ENCODE results near the gene PCSK6. TPM values are rescaled to one million over a fixed set of nuclear protein-coding genes. Genes with fewer than 3 reads are reported as not detected.

PCSK6 gene
- polyA plus RNA-seq, 2 donors = 5.4 to 6.5 TPM

DNA sequence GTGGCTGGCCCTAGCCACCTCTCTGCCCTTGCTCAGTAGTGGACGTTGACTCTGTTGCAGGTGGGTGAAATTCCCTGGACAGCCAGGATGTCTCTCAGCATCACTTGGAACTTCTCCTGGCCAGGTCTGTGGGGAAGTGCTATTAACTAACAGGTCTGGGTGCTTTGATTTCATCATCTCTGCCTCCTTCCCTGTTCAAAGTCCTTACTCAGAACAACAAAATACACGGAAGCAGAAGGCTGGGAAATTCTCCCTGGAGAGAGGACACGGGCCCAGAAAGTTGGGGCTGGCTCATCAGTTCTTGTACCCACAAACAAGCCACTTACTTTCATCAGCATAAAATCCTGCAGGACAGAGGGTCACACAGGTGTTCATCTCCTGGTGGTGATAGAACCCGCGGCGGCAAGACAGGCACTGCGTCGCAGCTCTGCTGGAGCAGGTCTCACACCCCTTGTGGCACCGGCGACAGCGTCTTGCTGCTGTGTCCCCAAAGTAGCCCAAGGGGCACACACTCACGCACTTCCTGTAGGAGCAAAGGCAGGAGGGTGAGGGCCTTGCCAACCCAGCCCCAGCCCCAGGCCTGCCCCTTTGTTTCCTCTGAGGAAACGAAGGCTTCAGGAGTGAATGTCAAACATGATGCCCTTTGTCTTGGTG, 164.9 kb downstream of the PCSK6 start:
- Histone ChIP-seq H3K36me3 (ENCODE audit: control insufficient read depth in 2 of 2, insufficient read depth in 2 of 2, low read length in 1 of 2) (peaks cover 0 to 4% of the 10 kb centered on the region in 2 donors), H3K27ac (ENCODE audit: low read depth in 2 of 2, low read length in 1 of 2) (no peak overlapping the region), H3K9me3 (ENCODE audit: control insufficient read depth in 2 of 2, insufficient read depth in 1 of 2, low read depth in 1 of 2, low read length in 1 of 2) (no peaks in the 10 kb centered on the region), H3K27me3 (ENCODE audit: control insufficient read depth in 1 of 2, insufficient read depth in 2 of 2, low read length in 2 of 2) (no peaks in the 10 kb centered on the region), H3K4me1 (ENCODE audit: control insufficient read depth in 2 of 2, insufficient read depth in 2 of 2, low read length in 1 of 2) (no peaks in the 10 kb centered on the region), H3K4me3 (ENCODE audit: low read depth in 1 of 2, low read length in 2 of 2) (no peak overlapping the region)
- 81 to 82% methylated on average over 13 of the region's 13 CpGs for WGBS, 2 donors

DNA sequence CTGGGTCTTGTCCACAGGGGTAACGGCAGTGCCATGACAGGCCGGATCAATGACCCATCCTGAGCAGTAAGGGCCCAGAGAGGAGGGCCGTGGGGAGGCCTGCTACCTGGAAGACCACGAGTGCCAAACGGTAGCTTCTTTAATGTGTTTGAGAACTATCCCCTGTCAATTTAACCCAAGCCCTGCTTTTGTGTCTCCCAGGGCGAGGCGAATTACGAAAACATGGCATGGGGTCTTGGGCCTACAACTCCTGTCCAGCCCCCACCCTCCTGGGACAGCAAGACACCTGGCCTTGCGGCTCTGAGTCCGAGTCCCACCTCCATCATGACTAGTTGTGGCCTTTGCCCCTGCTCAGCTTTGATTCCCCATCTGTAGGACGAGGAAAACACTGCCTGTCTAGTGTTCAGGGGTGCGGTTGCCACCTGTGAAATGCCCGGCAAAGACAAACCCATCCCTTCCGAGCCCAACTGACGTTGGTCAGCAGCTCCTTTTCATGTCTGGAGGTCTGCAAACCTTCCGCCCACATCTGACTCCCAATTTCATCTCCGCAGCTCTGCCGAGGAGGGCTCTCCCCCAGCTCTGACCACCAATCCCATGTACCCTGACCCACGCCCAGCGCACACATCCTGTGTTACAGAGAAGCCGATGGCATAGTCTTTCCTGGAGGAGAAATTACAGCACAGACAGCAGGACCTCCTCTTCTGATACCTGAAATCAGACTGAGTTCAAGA, 165.5 kb downstream of the PCSK6 start:
- H3K27ac ChIP-seq (ENCODE audit: low read depth in 2 of 2, low read length in 1 of 2) = no peak overlapping the region
- 88 to 91% methylated on average over 21 of the region's 21 CpGs for WGBS, 2 donors
- peaks cover 3 to 4% of the 10 kb centered on the region in 2 donors for H3K36me3 ChIP-seq (ENCODE audit: control insufficient read depth in 2 of 2, insufficient read depth in 2 of 2, low read length in 1 of 2)
- no peaks in the 10 kb centered on the region for H3K4me1 ChIP-seq (ENCODE audit: control insufficient read depth in 2 of 2, insufficient read depth in 2 of 2, low read length in 1 of 2)
- no peak overlapping the region for H3K4me3 ChIP-seq (ENCODE audit: low read depth in 1 of 2, low read length in 2 of 2)
- no peaks in the 10 kb centered on the region for H3K27me3 ChIP-seq (ENCODE audit: control insufficient read depth in 1 of 2, insufficient read depth in 2 of 2, low read length in 2 of 2)
- no peaks in the 10 kb centered on the region for H3K9me3 ChIP-seq (ENCODE audit: control insufficient read depth in 2 of 2, insufficient read depth in 1 of 2, low read depth in 1 of 2, low read length in 1 of 2)

DNA sequence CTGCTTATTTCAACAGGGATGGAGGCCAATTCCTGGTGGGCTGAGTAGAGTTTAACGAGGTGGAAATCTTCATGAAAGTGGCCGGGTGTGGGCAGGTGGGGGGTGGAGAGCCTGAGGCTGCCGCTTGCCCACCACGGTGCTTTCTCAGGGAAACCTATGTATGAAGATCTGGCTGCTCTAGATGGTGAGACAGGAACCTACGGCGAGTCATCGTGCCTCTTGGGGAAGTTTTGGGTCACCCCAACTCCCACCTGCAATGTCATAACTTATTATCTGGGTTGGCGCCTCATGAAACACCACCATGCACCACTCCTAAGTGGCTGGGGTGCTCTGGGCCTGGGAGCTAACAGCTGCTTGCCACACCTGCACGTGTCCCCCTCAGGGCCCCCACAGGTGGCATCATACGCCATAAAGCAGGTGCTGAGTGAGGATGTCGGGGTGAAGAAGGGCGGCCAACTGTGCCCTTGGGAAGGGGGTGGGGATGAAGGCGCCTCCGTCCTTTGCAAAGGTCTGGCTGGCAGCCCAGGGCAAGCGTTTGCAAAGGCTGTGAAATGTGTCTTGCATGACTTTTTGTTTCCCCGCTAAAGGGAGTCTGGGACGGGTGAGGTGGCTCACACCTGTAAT, 166.5 kb downstream of the PCSK6 start:
- WGBS, 2 donors = 85 to 88% methylated on average over 17 of the region's 17 CpGs

DNA sequence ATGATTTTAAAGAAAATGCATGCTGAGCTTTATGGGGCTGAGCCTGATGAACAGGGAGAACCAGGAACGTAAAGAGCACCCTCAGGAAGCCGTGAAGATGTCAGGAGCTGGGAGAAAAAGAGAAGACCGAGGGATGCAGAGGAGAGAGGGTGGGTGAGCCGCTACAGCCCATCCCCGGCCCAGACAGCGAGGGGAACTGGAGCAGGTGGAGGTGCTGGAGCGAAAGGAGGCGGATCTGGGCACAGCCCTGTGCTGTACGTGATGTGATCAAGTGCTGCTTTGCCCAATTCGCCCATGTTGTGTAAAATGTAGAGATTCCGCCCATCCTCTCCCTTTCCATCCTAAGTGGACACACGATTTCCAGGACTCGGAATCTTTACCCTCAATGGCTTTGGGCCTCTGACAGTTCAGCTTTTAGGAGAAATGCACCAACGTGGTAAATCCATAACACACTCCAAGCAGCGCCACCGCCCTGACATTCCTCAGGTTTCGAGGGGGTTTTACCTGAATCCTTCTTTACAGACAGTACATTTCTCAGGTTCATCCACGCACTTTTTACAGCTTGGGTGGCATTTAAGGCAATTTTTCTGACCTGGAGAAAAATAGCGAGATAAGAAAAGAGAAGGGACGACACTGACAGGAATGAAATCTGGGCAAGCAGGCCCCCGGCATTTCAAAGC, 167.4 kb downstream of the PCSK6 start:
- H3K4me3 ChIP-seq (ENCODE audit: low read depth in 1 of 2, low read length in 2 of 2) = no peak overlapping the region
- no peaks in the 10 kb centered on the region for H3K9me3 ChIP-seq (ENCODE audit: control insufficient read depth in 2 of 2, insufficient read depth in 1 of 2, low read depth in 1 of 2, low read length in 1 of 2)
- 92 to 94% methylated on average over 21 of the region's 21 CpGs for WGBS, 2 donors

More for the DNA sequence above, 166.5 kb downstream of the PCSK6 start:
- H3K27ac ChIP-seq (ENCODE audit: low read depth in 2 of 2, low read length in 1 of 2) = no peak overlapping the region
- no peaks in the 10 kb centered on the region for H3K27me3 ChIP-seq (ENCODE audit: control insufficient read depth in 1 of 2, insufficient read depth in 2 of 2, low read length in 2 of 2)
- H3K4me1 ChIP-seq (ENCODE audit: control insufficient read depth in 2 of 2, insufficient read depth in 2 of 2, low read length in 1 of 2) = peaks cover 3 to 6% of the 10 kb centered on the region in 2 donors
- no peaks in the 10 kb centered on the region for H3K9me3 ChIP-seq (ENCODE audit: control insufficient read depth in 2 of 2, insufficient read depth in 1 of 2, low read depth in 1 of 2, low read length in 1 of 2)
- no peak overlapping the region for H3K4me3 ChIP-seq (ENCODE audit: low read depth in 1 of 2, low read length in 2 of 2)
- H3K36me3 ChIP-seq (ENCODE audit: control insufficient read depth in 2 of 2, insufficient read depth in 2 of 2, low read length in 1 of 2) = peaks cover 3 to 4% of the 10 kb centered on the region in 2 donors

DNA sequence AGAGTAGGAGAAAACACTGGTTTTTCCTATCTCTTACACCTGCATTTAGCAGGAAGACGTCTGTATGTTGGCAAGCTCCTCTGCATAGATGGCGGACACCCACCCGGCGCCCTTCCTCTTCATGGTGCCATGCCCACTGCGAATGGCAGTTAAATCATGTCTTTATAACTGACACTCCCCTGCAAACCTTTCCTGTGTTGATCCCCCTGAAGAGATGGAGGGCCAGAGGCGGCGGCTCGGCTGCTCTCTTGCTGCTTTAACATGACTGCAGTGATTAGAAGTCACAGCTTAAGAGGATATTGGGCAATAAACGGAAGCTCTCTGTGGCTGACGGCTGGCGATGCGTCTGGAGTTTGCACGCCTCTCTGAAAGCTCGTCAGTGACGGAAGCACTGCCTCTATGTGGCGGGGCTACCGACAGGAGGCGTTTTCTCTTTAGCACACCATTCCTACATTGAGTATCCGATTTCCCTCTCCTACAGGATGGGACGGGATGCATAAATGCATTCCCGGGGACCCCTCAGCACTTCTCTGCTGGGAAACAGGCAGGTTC, 168.9 kb downstream of the PCSK6 start:
- Histone ChIP-seq H3K4me3 (ENCODE audit: low read depth in 1 of 2, low read length in 2 of 2) (no peak overlapping the region), H3K9me3 (ENCODE audit: control insufficient read depth in 2 of 2, insufficient read depth in 1 of 2, low read depth in 1 of 2, low read length in 1 of 2) (no peaks in the 10 kb centered on the region), H3K27ac (ENCODE audit: low read depth in 2 of 2, low read length in 1 of 2) (no peak overlapping the region), H3K27me3 (ENCODE audit: control insufficient read depth in 1 of 2, insufficient read depth in 2 of 2, low read length in 2 of 2) (no peaks in the 10 kb centered on the region), H3K36me3 (ENCODE audit: control insufficient read depth in 2 of 2, insufficient read depth in 2 of 2, low read length in 1 of 2) (peaks cover 3 to 4% of the 10 kb centered on the region in 2 donors), H3K4me1 (ENCODE audit: control insufficient read depth in 2 of 2, insufficient read depth in 2 of 2, low read length in 1 of 2) (peaks cover 3 to 10% of the 10 kb centered on the region in 2 donors)
- 59 to 64% methylated on average over 21 of the region's 21 CpGs for WGBS, 2 donors

More for the DNA sequence above, 167.4 kb downstream of the PCSK6 start:
- peaks cover 3 to 4% of the 10 kb centered on the region in 2 donors for H3K36me3 ChIP-seq (ENCODE audit: control insufficient read depth in 2 of 2, insufficient read depth in 2 of 2, low read length in 1 of 2)
- peaks cover 3 to 6% of the 10 kb centered on the region in 2 donors for H3K4me1 ChIP-seq (ENCODE audit: control insufficient read depth in 2 of 2, insufficient read depth in 2 of 2, low read length in 1 of 2)
- no peak overlapping the region for H3K27ac ChIP-seq (ENCODE audit: low read depth in 2 of 2, low read length in 1 of 2)
- H3K27me3 ChIP-seq (ENCODE audit: control insufficient read depth in 1 of 2, insufficient read depth in 2 of 2, low read length in 2 of 2) = no peaks in the 10 kb centered on the region

DNA sequence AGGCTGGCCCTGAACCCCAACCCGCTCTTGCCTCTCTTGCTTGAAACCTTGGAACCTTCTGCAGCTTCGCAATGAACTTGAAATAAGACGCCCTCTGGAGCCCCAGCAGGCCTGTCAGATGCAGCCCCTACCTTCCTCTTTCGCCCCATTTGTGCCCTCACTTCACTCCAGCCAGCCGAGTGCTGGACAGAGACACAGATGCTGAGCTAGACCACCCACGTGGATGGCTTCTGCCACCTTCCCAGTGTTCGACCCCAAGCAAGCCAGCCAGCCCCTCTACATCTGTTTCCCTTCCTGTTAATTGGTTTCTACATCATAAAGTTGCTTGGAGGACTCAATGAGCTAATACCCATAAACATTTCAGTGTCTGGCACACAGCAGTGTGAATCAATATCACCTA, 170.7 kb downstream of the PCSK6 start:
- H3K4me3 ChIP-seq (ENCODE audit: low read depth in 1 of 2, low read length in 2 of 2) = no peak overlapping the region
- no peaks in the 10 kb centered on the region for H3K9me3 ChIP-seq (ENCODE audit: control insufficient read depth in 2 of 2, insufficient read depth in 1 of 2, low read depth in 1 of 2, low read length in 1 of 2)
- H3K27ac ChIP-seq (ENCODE audit: low read depth in 2 of 2, low read length in 1 of 2) = peak overlapping the region in 1 of 2 donors; percentile 77
- H3K27me3 ChIP-seq (ENCODE audit: control insufficient read depth in 1 of 2, insufficient read depth in 2 of 2, low read length in 2 of 2) = no peaks in the 10 kb centered on the region
- peaks cover 4 to 11% of the 10 kb centered on the region in 2 donors for H3K4me1 ChIP-seq (ENCODE audit: control insufficient read depth in 2 of 2, insufficient read depth in 2 of 2, low read length in 1 of 2)
- 60 to 64% methylated on average over 7 of the region's 7 CpGs for WGBS, 2 donors
- H3K36me3 ChIP-seq (ENCODE audit: control insufficient read depth in 2 of 2, insufficient read depth in 2 of 2, low read length in 1 of 2) = peaks cover 0 to 3% of the 10 kb centered on the region in 2 donors

DNA sequence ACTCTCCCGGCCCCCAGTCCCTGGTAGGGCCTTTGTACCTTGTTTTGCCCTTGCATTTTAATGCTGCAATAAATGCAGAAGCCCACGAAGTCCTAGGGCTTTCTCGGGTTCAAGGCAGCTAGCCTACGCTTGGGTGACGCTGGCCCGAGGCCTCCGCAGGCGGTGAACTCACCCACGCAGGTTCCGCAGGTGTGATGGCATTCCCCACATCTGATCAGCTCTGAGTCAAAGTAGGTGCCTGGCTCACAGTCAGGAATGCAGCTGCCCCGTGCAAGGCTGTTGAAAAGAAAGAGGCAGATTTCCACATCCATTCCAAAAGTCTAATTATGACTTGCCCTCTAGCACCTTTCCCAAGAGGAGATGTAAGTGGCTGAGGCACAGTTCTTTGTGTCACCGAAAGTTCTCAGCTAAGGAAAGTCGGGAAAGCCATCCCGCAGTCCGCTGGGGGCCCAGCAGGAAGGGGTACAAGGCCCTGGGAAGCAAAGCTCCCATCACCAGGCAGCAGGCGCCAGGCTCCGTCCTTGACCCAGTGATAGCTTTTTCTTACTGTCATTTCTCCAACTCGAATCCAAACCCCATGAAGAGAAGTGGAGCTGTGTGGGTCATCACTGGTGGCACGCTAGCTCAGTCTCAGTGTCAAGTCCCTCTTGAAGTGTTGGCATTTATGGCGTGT, 171.2 kb downstream of the PCSK6 start:
- Histone ChIP-seq H3K27me3 (ENCODE audit: control insufficient read depth in 1 of 2, insufficient read depth in 2 of 2, low read length in 2 of 2) (no peaks in the 10 kb centered on the region), H3K27ac (ENCODE audit: low read depth in 2 of 2, low read length in 1 of 2) (peak overlapping the region; percentile 14 to 77), H3K4me1 (ENCODE audit: control insufficient read depth in 2 of 2, insufficient read depth in 2 of 2, low read length in 1 of 2) (peaks cover 4 to 11% of the 10 kb centered on the region in 2 donors), H3K36me3 (ENCODE audit: control insufficient read depth in 2 of 2, insufficient read depth in 2 of 2, low read length in 1 of 2) (peaks cover 0 to 3% of the 10 kb centered on the region in 2 donors), H3K4me3 (ENCODE audit: low read depth in 1 of 2, low read length in 2 of 2) (no peak overlapping the region), H3K9me3 (ENCODE audit: control insufficient read depth in 2 of 2, insufficient read depth in 1 of 2, low read depth in 1 of 2, low read length in 1 of 2) (no peaks in the 10 kb centered on the region)
- 61 to 78% methylated on average over 20 of the region's 20 CpGs for WGBS, 2 donors

DNA sequence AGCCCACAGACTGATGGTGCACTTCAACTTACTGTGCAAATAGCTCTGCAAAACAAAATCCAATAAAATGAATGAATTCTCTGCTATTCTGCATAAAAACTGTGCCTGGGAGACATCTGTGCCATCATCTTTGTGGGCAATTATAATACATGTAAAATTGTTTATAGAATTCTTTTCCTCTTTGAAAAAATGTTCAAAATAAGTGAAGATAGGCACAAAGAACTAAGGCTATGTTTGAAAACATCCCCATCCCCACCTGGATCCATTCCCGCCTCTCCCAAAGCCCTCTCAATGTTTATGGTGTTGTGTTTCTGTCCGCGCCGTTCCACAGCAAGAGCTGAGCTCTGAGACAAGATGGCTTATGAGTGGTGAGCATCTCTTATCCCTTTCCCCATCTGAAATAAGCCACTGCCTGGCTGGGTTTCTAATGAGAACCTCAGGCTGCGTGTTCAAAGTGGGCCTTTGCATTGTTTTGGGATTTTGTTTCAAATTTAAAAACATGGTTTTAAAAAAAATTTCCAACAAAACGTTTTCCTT, 172.1 kb downstream of the PCSK6 start:
- H3K9me3 ChIP-seq (ENCODE audit: control insufficient read depth in 2 of 2, insufficient read depth in 1 of 2, low read depth in 1 of 2, low read length in 1 of 2) = no peaks in the 10 kb centered on the region
- H3K36me3 ChIP-seq (ENCODE audit: control insufficient read depth in 2 of 2, insufficient read depth in 2 of 2, low read length in 1 of 2) = peaks cover 0 to 3% of the 10 kb centered on the region in 2 donors
- no peaks in the 10 kb centered on the region for H3K27me3 ChIP-seq (ENCODE audit: control insufficient read depth in 1 of 2, insufficient read depth in 2 of 2, low read length in 2 of 2)
- H3K4me3 ChIP-seq (ENCODE audit: low read depth in 1 of 2, low read length in 2 of 2) = no peak overlapping the region
- 82 to 83% methylated on average over 6 of the region's 6 CpGs for WGBS, 2 donors
- H3K27ac ChIP-seq (ENCODE audit: low read depth in 2 of 2, low read length in 1 of 2) = peak overlapping the region; percentile 19 to 58
- peaks cover 4 to 11% of the 10 kb centered on the region in 2 donors for H3K4me1 ChIP-seq (ENCODE audit: control insufficient read depth in 2 of 2, insufficient read depth in 2 of 2, low read length in 1 of 2)

Measured in esophagus (tissue), 2 donors.